Right ventricle myocardium inferior (tissue), 1 donor: ENCODE measurements around the gene TCEAL6. TPM values are rescaled to one million over a fixed set of nuclear protein-coding genes. Genes with fewer than 3 reads are reported as not detected.

ENCODE experiments used
- total RNA-seq: library from RNA; stranded (reverse); fragmentation: NEBNext Ultra II Directional; extraction: Animal tissue kit (Norgen Biotek cat#: 25700); gene quantifications from one replicate; pipeline ENCODE4 v1.2.1, GENCODE V29; 2021
- donor health status: DM: no; HTN: yes; CAD: no; lungs with severe emphysema.

Gene TCEAL6
- total RNA-seq, 1 donor from 2014 or later: not detected

Other genes with a start within 250 kb of the TCEAL6 start
- gene ZMAT1, start 210.5 kb downstream of the TCEAL6 start, total RNA-seq: 4.2 TPM
- gene TCEAL2, start 16.8 kb downstream of the TCEAL6 start, total RNA-seq: not detected
- gene BEX5, start 13.5 kb upstream of the TCEAL6 start, total RNA-seq: 0.68 TPM
- gene TCP11X1, start 72.8 kb upstream of the TCEAL6 start, total RNA-seq: not detected
- not detected for gene NXF2, start 104.7 kb upstream of the TCEAL6 start, total RNA-seq